Adrenal gland (tissue), 12 donors: ENCODE measurements around the gene TENT4B. TPM values are rescaled to one million over a fixed set of nuclear protein-coding genes. Genes with fewer than 3 reads are reported as not detected.

ENCODE experiments used
- DNase-seq, 7 donors: peaks; one replicate each; pipeline ENCODE4 v3.0.0-alpha.2; 2019 to 2020
- H3K27ac ChIP-seq, 5 donors: fragments of 200-600 bp; sonication (generic) in 4 of 5; 1 replicate in 3 of 5; 2 replicates in 2 of 5; pipeline versions ENCODE4 v1.5.1 to v1.8.0; 2016 to 2020; ENCODE audit warnings: mild to moderate bottlenecking in 1 of 5
- H3K27me3 ChIP-seq: fragments of 200-600 bp; 2 replicates; pipeline ENCODE4 v1.8.0; 2021
- H3K36me3 ChIP-seq, 2 donors: fragments of 200-600 bp; replicated peaks in 1 of 2; 1 replicate in 1 of 2; 2 replicates in 1 of 2; pipeline versions ENCODE4 v1.5.1 to v1.8.0; 2018 to 2022
- H3K4me1 ChIP-seq, 2 donors: fragments of 200-600 bp; replicated peaks in 1 of 2; 1 replicate in 1 of 2; 2 replicates in 1 of 2; pipeline versions ENCODE4 v1.5.1 to v1.8.0; 2018 to 2021
- H3K4me3 ChIP-seq, 4 donors: fragments of 200-600 bp; sonication (generic) in 3 of 4; one replicate each; pipeline ENCODE4 v1.5.1; 2016 to 2018
- H3K9me3 ChIP-seq, 3 donors: fragments of 200-600 bp; sonication (generic) in 1 of 3; replicated peaks in 1 of 3; 1 replicate in 2 of 3; 2 replicates in 1 of 3; pipeline versions ENCODE4 v1.5.1 to v1.8.0; 2016 to 2021
- POLR2A ChIP-seq, 2 donors: fragments of 450-650 bp; IDR thresholded peaks; one replicate each; pipeline ENCODE4 v1.6.1; 2017; ENCODE audit warnings: antibody characterized with exemption in 2 of 2, mild to moderate bottlenecking in 2 of 2, moderate library complexity in 1 of 2
- WGBS, 4 donors: extraction: QIAGEN DNeasy Blood & Tissue Kit in 2 of 4; methylation state at CpG; one replicate each; pipeline versions ENCODE4 v1.1.5 to v1.1.7; 2013 to 2017; 5-methylcytosine and 5-hydroxymethylcytosine counted together
- intact Hi-C, 2 donors: fragments of 100-400 bp; cut with DNase I; formaldehyde crosslinking; loops; one replicate each; pipeline versions ENCODE4 v1.14.1 to v1.15.0; 2022 to 2023
- polyA plus RNA-seq, 3 donors: library from polyadenylated mRNA; stranded (reverse); fragments of 200-250 nt in 2 of 3; fragments of 350-450 nt in 1 of 3; fragmentation: Illumina TruSeq in 1 of 3; extraction: RNeasy Lipid Tissue Mini Kit (QIAGEN cat#74804) in 1 of 3; gene quantifications; one replicate each; pipeline ENCODE4 v1.2.3, GENCODE V29; 2013 to 2014
- total RNA-seq, 9 donors: library from RNA; depleted of rRNA in 4 of 9; stranded (reverse); fragments of >200 nt in 4 of 9; fragments of 120-200 nt in 1 of 9; fragmentation: NEBNext Ultra II Directional in 1 of 9; extraction: Animal tissue kit (Norgen Biotek cat#: 25700) in 1 of 9; gene quantifications; one replicate each; pipeline versions ENCODE4 v1.1.0 to v1.2.4, GENCODE V29; 2013 to 2023
- TF ChIP-seq, protein P1 (sequence below), 6 experiments: fragments of 450-650 bp in 4 of 6; fragments of 200-600 bp in 2 of 6; sonication (generic) in 1 of 6; IDR thresholded peaks; 1 replicate in 5 of 6; 2 replicates in 1 of 6; pipeline versions ENCODE4 v1.5.1 to v1.8.0; 2016 to 2021; ENCODE audit warnings: antibody characterized with exemption in 6 of 6, mild to moderate bottlenecking in 2 of 6, moderate library complexity in 1 of 6
- donor health status: healthy with polysubstance abuse.
- donor health status: Bipolar disorder and iron deficiency.
- donor health status: DM: yes; HTN: yes; CAD: no.
- donor health status: DM: no; HTN: no; CAD: no.
- donor health status: DM: no; HTN: no; CAD: no.
- donor health status: DM: yes; HTN: yes; CAD: no.

Gene TENT4B
- total and polyA plus RNA-seq, 12 donors: 4.2 to 27.8 (median 13.4) TPM

DNA sequence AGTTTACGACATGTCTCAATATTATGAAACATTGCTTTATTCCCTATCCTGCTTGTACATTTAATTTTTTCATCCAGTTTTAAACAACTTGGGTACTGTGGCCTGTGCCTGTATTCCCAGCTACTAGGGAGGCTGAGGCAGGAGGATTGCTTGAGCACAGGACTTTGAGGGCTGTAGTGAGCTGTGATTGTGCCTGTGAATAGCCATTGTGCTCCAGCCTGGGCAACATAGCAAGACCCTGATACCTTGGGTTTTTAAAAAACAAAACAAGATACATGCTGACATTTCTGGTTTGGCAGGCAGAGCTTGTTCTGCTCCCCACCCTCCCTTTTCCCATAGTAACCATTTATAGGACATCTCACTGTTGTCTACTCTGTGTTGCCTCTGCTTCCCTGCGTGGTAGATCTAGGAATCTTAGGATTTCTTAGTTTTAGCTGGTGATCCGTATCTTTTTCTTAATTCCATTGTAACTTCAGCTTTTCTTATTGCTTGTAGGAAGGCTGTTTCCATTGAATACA lies 35.6 kb downstream of the TENT4B start:
- intact Hi-C loops: no loop called here
- Histone ChIP-seq H3K4me3 (no peak overlapping the region), H3K9me3 (no peaks in the 10 kb centered on the region), H3K27ac (no peak overlapping the region), H3K36me3 (no peaks in the 10 kb centered on the region), H3K27me3 (no peaks in the 10 kb centered on the region), H3K4me1 (peaks cover 12 to 19% of the 10 kb centered on the region in 2 donors)
- no peak for TF ChIP-seq POLR2A (IDR thresholded peaks at IDR 0.05)
- TF ChIP-seq, protein P1, sequence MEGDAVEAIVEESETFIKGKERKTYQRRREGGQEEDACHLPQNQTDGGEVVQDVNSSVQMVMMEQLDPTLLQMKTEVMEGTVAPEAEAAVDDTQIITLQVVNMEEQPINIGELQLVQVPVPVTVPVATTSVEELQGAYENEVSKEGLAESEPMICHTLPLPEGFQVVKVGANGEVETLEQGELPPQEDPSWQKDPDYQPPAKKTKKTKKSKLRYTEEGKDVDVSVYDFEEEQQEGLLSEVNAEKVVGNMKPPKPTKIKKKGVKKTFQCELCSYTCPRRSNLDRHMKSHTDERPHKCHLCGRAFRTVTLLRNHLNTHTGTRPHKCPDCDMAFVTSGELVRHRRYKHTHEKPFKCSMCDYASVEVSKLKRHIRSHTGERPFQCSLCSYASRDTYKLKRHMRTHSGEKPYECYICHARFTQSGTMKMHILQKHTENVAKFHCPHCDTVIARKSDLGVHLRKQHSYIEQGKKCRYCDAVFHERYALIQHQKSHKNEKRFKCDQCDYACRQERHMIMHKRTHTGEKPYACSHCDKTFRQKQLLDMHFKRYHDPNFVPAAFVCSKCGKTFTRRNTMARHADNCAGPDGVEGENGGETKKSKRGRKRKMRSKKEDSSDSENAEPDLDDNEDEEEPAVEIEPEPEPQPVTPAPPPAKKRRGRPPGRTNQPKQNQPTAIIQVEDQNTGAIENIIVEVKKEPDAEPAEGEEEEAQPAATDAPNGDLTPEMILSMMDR (IDR thresholded peaks at IDR 0.05): no peak
- DNase-seq: peak in 1 of 7 donors; percentile 7
- WGBS, 4 donors: 51 to 77% (median 76%) methylated on average over 2 to 3 of the region's 3 CpGs

DNA sequence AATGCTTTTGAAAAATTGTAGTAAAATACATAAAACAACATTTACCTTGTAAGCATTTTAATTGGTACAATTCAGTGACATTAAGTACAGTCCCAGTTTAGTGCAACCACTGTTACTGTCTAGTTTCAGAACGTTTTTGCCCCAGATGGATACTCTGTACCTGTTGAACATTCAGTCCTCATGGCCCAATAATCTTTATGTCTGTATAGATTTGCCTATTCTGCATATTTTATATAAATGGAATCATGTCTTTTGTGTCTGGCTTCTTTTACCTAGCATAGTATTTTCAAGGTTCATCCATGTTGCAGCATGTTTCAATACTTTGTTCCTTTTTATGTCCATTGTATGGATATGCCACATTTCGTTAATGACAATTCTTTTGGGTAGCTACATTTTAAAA lies 37.2 kb downstream of the TENT4B start:
- intact Hi-C loops: no loop called here
- Histone ChIP-seq H3K27ac (no peak overlapping the region), H3K4me1 (peaks cover 14 to 23% of the 10 kb centered on the region in 2 donors), H3K4me3 (no peak overlapping the region), H3K9me3 (no peaks in the 10 kb centered on the region), H3K36me3 (no peaks in the 10 kb centered on the region), H3K27me3 (no peaks in the 10 kb centered on the region)
- WGBS, 4 donors: 80 to 87% (median 83%) methylated on average over 2 of the region's 2 CpGs
- no peak for TF ChIP-seq POLR2A (IDR thresholded peaks at IDR 0.05)
- DNase-seq: no peak

DNA sequence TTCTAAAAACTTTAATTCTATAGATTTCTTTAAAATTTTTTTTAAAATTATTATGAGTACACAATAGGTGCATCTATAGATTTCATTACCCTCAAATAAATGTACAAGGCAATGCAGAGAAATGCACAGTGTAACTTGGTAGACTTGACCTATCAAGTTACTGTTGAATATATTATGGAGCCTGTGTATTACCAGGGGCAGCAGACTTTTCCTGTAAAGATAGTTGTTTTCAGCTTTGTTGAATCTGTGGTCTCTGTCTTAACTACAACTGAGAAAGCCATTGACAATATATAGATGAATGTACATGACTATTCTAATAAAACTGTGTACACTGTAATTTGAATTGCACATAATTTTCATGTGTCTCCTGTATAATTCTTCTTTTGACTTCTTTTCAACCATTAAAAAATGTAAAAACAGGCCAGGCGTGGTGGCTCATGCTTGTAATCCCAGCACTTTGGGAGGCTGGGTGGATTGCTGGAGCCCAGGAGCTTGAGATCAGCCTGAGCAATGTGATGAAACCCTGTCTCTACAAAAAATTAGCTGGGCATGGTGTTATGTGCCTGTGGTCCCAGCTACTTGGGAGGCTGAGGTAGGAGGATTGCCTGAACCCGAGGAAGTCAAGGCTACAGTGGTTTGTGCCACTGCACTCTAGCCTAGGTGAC lies 39.4 kb downstream of the TENT4B start:
- H3K27me3 ChIP-seq: no peaks in the 10 kb centered on the region
- H3K27ac ChIP-seq: no peak overlapping the region
- H3K4me1 ChIP-seq: peaks cover 21 to 37% of the 10 kb centered on the region in 2 donors
- DNase-seq: peak in 1 of 7 donors; percentile 6
- no peak for TF ChIP-seq POLR2A (IDR thresholded peaks at IDR 0.05)
- TF ChIP-seq, protein P1 (IDR thresholded peaks at IDR 0.05): no peak
- 92 to 97% (median 96%) methylated on average over 2 of the region's 2 CpGs for WGBS, 4 donors
- intact Hi-C loops: no loop called here
- no peaks in the 10 kb centered on the region for H3K36me3 ChIP-seq
- no peak overlapping the region for H3K4me3 ChIP-seq
- no peaks in the 10 kb centered on the region for H3K9me3 ChIP-seq

- peak in 1 of 7 donors; percentile 13 for DNase-seq
- H3K9me3 ChIP-seq: no peaks in the 10 kb centered on the region
- H3K36me3 ChIP-seq: no peaks in the 10 kb centered on the region
- H3K4me1 ChIP-seq: peaks cover 21 to 35% of the 10 kb centered on the region in 2 donors
- intact Hi-C loops: no loop called here
- 49 to 68% (median 63%) methylated on average over 5 of the region's 5 CpGs for WGBS, 4 donors
- no peak overlapping the region for H3K4me3 ChIP-seq
- TF ChIP-seq, protein P1 (IDR thresholded peaks at IDR 0.05): no peak
- no peak for TF ChIP-seq POLR2A (IDR thresholded peaks at IDR 0.05)
- no peak overlapping the region for H3K27ac ChIP-seq
- H3K27me3 ChIP-seq: no peaks in the 10 kb centered on the region
Measured at GRCh38 chr16:50193594-50193993, 40.5 kb downstream of the TENT4B start.

DNA sequence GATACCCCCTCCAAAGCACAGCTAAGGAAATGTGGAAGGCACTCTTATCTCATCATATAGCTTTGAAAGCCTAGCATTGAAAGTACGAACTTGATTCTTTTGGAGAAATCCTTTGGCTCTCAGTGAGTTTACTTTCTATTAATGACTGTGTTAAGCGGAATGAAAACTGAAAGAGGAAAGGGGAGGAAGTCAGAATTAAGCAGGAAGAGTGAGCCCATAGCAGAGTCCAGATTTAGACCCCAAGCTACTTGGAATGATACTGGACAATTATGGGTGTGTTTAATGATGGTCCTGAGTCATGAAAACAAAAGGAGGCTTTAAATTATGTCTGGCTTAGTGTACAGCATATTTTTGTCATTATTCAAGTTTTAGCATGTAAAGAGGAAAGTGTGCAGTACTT lies 42.2 kb downstream of the TENT4B start:
- Histone ChIP-seq H3K27ac (peak overlapping the region in 1 of 5 donors; percentile 61), H3K36me3 (no peaks in the 10 kb centered on the region), H3K27me3 (no peaks in the 10 kb centered on the region), H3K9me3 (no peaks in the 10 kb centered on the region), H3K4me3 (no peak overlapping the region), H3K4me1 (peaks cover 19 to 31% of the 10 kb centered on the region in 2 donors)
- WGBS, 4 donors: 38 to 59% (median 51%) methylated on average over 2 of the region's 2 CpGs
- DNase-seq: no peak
- TF ChIP-seq POLR2A (IDR thresholded peaks at IDR 0.05): no peak
- TF ChIP-seq, protein P1 (IDR thresholded peaks at IDR 0.05): no peak
- intact Hi-C loops: no loop called here
